Vagina (tissue), 2 donors: ENCODE results near the gene SYCE3. TPM values are rescaled to one million over a fixed set of nuclear protein-coding genes. Genes with fewer than 3 reads are reported as not detected.

ENCODE experiments used
- DNase-seq, 2 donors: peaks; one replicate each; pipeline ENCODE4 v3.0.0-alpha.2; 2017; ENCODE audit errors: extremely low spot score in 2 of 2
- H3K27ac ChIP-seq: fragments of 200-600 bp; sonication (generic); one replicate; pipeline ENCODE4 v1.5.1; 2019
- H3K27me3 ChIP-seq: fragments of 200-600 bp; sonication (generic); one replicate; pipeline ENCODE4 v1.5.1; 2019
- H3K36me3 ChIP-seq, 2 donors: fragments of 200-600 bp; sonication (generic); one replicate each; pipeline ENCODE4 v1.5.1; 2017 to 2019
- H3K4me1 ChIP-seq: fragments of 200-600 bp; sonication (generic); one replicate; pipeline ENCODE4 v1.5.1; 2019
- H3K4me3 ChIP-seq, 2 donors: fragments of 200-600 bp; sonication (generic); 1 replicate in 1 of 2; 2 replicates in 1 of 2; pipeline ENCODE4 v1.5.1; 2016 to 2019
- H3K9me3 ChIP-seq: fragments of 200-600 bp; sonication (generic); one replicate; pipeline ENCODE4 v1.5.1; 2019
- POLR2A ChIP-seq, 2 donors: fragments of 450-650 bp; IDR thresholded peaks; one replicate each; pipeline ENCODE4 v1.6.1; 2017; ENCODE audit warnings: antibody characterized with exemption in 2 of 2, mild to moderate bottlenecking in 2 of 2, moderate library complexity in 2 of 2
- POLR2AphosphoS5 ChIP-seq, 2 donors: sonication (generic); formaldehyde crosslinking; IDR thresholded peaks; one replicate each; pipeline ENCODE4 v1.9.0; 2017; ENCODE audit warnings: antibody characterized with exemption in 2 of 2, mild to moderate bottlenecking in 2 of 2, low read depth in 1 of 2; ENCODE audit not compliant: insufficient read depth in 1 of 2
- intact Hi-C: fragments of 100-400 bp; cut with DNase I; formaldehyde crosslinking; loops from one replicate; pipeline ENCODE4 v1.15.1; 2023
- total RNA-seq: library from RNA; depleted of rRNA; stranded (reverse); fragments of >200 nt; gene quantifications from one replicate; pipeline ENCODE4 v1.2.3, GENCODE V29; 2016
- TF ChIP-seq, protein P1 (sequence below), 3 experiments: fragments of 450-650 bp in 2 of 3; fragments of 200-600 bp in 1 of 3; sonication (generic) in 1 of 3; IDR thresholded peaks; one replicate each; pipeline ENCODE4 v1.5.1; 2017 to 2019; ENCODE audit warnings: antibody characterized with exemption in 3 of 3, mild to moderate bottlenecking in 2 of 3, moderate library complexity in 2 of 3

The SYCE3 gene
- total RNA-seq, 1 donor from 2014 or later = not detected

DNA sequence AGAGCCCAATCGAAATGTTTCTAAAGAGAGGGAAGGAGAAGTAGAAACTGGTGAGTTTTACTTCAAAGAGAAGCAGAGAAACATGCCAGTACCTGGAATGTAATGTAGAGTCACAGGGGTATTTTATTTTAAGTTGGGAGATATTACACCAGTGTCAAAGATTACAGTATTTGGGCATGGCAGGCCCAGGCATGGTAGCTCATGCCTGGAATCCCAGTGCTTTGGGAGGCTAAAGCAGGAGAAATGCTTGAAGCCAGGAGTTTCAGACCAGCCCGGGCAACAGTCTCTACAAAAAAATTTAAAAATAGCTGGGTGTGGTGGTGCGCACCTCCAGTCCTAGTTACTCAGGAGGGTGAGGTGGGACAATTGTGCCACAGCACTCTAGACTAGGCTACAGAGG lies 2.7 kb downstream of the SYCE3 start:
- no peaks in the 10 kb centered on the region for H3K27me3 ChIP-seq
- no peaks in the 10 kb centered on the region for H3K9me3 ChIP-seq
- no peak overlapping the region for H3K4me3 ChIP-seq
- no peak for DNase-seq
- intact Hi-C loops = no loop called here
- no peak overlapping the region for H3K27ac ChIP-seq
- H3K36me3 ChIP-seq = no peaks in the 10 kb centered on the region
- peaks cover 17% of the 10 kb centered on the region for H3K4me1 ChIP-seq
- TF ChIP-seq, protein P1, sequence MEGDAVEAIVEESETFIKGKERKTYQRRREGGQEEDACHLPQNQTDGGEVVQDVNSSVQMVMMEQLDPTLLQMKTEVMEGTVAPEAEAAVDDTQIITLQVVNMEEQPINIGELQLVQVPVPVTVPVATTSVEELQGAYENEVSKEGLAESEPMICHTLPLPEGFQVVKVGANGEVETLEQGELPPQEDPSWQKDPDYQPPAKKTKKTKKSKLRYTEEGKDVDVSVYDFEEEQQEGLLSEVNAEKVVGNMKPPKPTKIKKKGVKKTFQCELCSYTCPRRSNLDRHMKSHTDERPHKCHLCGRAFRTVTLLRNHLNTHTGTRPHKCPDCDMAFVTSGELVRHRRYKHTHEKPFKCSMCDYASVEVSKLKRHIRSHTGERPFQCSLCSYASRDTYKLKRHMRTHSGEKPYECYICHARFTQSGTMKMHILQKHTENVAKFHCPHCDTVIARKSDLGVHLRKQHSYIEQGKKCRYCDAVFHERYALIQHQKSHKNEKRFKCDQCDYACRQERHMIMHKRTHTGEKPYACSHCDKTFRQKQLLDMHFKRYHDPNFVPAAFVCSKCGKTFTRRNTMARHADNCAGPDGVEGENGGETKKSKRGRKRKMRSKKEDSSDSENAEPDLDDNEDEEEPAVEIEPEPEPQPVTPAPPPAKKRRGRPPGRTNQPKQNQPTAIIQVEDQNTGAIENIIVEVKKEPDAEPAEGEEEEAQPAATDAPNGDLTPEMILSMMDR (IDR thresholded peaks at IDR 0.05) = no peak
- TF ChIP-seq POLR2AphosphoS5 (IDR thresholded peaks at IDR 0.05; ENCODE audit: insufficient read depth in 1 of 2, low read depth in 1 of 2) = no peak
- TF ChIP-seq POLR2A (IDR thresholded peaks at IDR 0.05) = no peak

DNA sequence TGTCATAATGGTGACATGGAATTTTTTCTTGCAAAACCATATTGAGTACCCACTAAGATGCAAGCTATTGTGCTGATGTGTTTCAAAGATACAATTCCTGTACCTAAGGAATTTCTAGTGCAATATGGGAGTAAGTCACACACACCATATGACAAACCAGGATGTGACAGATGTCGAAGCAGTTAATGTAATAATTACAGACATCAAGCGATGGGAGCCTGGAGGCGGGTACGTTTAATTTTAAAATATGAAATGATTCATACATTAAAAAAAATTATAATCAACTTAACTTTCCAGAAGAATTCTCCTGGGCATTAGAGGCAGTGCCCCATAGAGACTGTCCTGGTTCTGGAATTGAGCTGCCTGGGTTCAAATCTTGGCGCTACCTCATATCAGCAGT lies 6.0 kb downstream of the SYCE3 start:
- H3K9me3 ChIP-seq = no peaks in the 10 kb centered on the region
- TF ChIP-seq, protein P1 (IDR thresholded peaks at IDR 0.05) = no peak
- no peak for TF ChIP-seq POLR2AphosphoS5 (IDR thresholded peaks at IDR 0.05; ENCODE audit: insufficient read depth in 1 of 2, low read depth in 1 of 2)
- no peak for TF ChIP-seq POLR2A (IDR thresholded peaks at IDR 0.05)
- intact Hi-C loops = loop anchor here (2.0 kb wide), 1 partner anchor 48 kb away; no protein-coding TSS in a partner anchor
- no peak overlapping the region for H3K4me3 ChIP-seq
- no peak for DNase-seq
- no peak overlapping the region for H3K27ac ChIP-seq
- H3K36me3 ChIP-seq = no peaks in the 10 kb centered on the region
- no peaks in the 10 kb centered on the region for H3K4me1 ChIP-seq
- no peaks in the 10 kb centered on the region for H3K27me3 ChIP-seq

DNA sequence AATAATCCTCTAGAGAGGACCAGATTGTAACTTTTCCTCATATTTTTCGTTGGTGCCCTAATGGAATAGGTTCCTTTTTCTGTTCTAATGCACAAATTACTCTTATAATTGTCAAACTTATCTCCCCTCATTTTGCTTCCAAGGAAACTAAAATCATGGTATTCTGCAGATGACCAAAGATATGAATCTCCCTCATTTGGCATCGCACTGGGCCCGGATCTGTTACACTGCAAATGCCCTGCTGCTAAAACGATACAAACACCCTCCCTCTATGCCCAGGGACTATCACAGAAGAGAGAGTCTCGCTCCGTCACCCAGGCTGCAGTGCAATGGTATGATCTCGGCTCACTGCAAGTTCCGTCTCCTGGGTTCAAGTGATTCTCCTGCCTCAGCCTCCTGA lies 9.4 kb downstream of the SYCE3 start:
- H3K27me3 ChIP-seq = peaks cover 7% of the 10 kb centered on the region
- H3K4me1 ChIP-seq = peaks cover 6% of the 10 kb centered on the region
- H3K9me3 ChIP-seq = no peaks in the 10 kb centered on the region
- DNase-seq = no peak
- TF ChIP-seq POLR2A (IDR thresholded peaks at IDR 0.05) (no peak), POLR2AphosphoS5 (IDR thresholded peaks at IDR 0.05; ENCODE audit: insufficient read depth in 1 of 2, low read depth in 1 of 2) (no peak)
- TF ChIP-seq, protein P1 (IDR thresholded peaks at IDR 0.05) = no peak
- no peak overlapping the region for H3K27ac ChIP-seq
- no peaks in the 10 kb centered on the region for H3K36me3 ChIP-seq
- H3K4me3 ChIP-seq = no peak overlapping the region
- intact Hi-C loops = no loop called here

DNA sequence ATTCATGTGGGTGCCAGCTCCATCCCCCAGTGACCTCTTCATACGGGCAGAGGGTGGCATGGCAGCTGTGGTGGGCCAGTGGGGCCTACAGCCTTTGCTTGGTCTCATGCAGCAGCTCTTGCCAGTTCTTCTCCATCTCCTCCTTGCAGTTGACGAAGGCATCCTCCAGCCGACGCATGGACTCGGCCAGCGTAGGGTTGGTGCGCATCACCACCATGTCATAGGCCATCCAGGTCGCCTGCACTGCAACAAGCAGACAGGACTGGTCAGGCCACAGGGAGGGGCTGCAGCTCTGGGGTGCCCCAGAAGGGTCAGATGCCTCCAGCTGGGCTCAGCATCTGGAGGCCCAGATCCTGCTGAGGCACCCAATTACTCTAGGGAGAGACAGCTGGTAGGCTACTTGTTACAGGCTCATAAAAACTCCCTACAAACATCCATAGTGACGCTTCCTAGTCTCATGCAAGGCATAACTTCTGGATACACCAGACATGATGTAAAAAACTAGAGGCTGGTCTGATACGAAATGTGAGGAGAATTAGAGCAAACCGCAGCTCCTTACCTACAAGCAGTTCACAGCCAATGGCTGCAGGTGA lies 11.5 kb downstream of the SYCE3 start:
- intact Hi-C loops = no loop called here
- no peak overlapping the region for H3K27ac ChIP-seq
- TF ChIP-seq POLR2AphosphoS5 (IDR thresholded peaks at IDR 0.05; ENCODE audit: insufficient read depth in 1 of 2, low read depth in 1 of 2) = no peak
- TF ChIP-seq, protein P1 (IDR thresholded peaks at IDR 0.05) = no peak
- no peak for TF ChIP-seq POLR2A (IDR thresholded peaks at IDR 0.05)
- peaks cover 7% of the 10 kb centered on the region for H3K27me3 ChIP-seq
- H3K4me3 ChIP-seq = no peak overlapping the region
- H3K9me3 ChIP-seq = no peaks in the 10 kb centered on the region
- no peaks in the 10 kb centered on the region for H3K36me3 ChIP-seq
- peaks cover 7% of the 10 kb centered on the region for H3K4me1 ChIP-seq
- no peak for DNase-seq

DNA sequence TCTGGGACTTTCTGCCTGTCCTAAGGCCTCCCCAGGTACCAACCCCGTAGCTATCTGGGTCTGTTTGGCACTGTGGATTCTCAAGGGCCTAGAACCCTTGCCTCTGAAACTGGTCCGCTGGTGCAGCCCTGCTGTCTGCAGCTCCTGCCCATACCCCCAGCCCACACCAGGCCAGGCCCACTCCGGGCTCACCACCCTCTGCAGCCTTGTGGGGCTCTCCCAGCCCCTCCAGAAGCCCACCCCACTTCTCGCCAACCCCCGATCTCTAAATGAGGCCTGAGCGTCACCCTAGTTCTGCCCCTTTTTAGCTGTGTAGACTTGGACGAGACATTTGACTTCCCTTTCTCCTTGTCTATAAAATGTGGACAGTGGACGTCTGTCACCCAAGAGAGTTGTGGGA lies 12.3 kb downstream of the SYCE3 start:
- no peak overlapping the region for H3K27ac ChIP-seq
- no peak overlapping the region for H3K4me3 ChIP-seq
- H3K36me3 ChIP-seq = no peaks in the 10 kb centered on the region
- H3K4me1 ChIP-seq = peaks cover 7% of the 10 kb centered on the region
- H3K9me3 ChIP-seq = no peaks in the 10 kb centered on the region
- intact Hi-C loops = no loop called here
- DNase-seq = no peak
- peaks cover 7% of the 10 kb centered on the region for H3K27me3 ChIP-seq
- TF ChIP-seq POLR2A (IDR thresholded peaks at IDR 0.05) = no peak
- TF ChIP-seq, protein P1 (IDR thresholded peaks at IDR 0.05) = no peak
- TF ChIP-seq POLR2AphosphoS5 (IDR thresholded peaks at IDR 0.05; ENCODE audit: insufficient read depth in 1 of 2, low read depth in 1 of 2) = no peak
